PC-3 (cell line): ENCODE data around the gene GHRH.

Experiments
- CTCF ChIP-seq: fragments of 300-600 bp; sonication (generic); conservative IDR thresholded peaks from 2 replicates; pipeline ENCODE4 v1.5.1; 2017; ENCODE audit warnings: antibody characterized with exemption, low read depth, mild to moderate bottlenecking, low read length
- EZH2 ChIP-seq: fragments of 300-600 bp; sonication (generic); IDR thresholded peaks from one replicate; pipeline ENCODE4 v1.6.1; 2017; ENCODE audit warnings: antibody characterized with exemption, mild to moderate bottlenecking, low read length; ENCODE audit not compliant: unreplicated experiment

GRCh38 chr20:37225146-37225545 is 36.5 kb downstream of the GHRH start:
- no peak for TF ChIP-seq CTCF
- TF ChIP-seq EZH2, result no peak
